ENCODE data around the gene POLE3. TPM values are rescaled to one million over a fixed set of nuclear protein-coding genes. Genes with fewer than 3 reads are reported as not detected.

The POLE3 gene
- total and polyA plus RNA-seq, 9 of the 15 experiments (the other 6 are each of a cell fraction or from before 2014, with no cell fraction given): 52.6 to 179 (median 110) TPM

- TF ChIP-seq GMEB1 (CRISPR knock-in tag; IDR thresholded peaks at IDR 0.05): no peak
- peak; percentile 81 for TF ChIP-seq CTCFL (IDR thresholded peaks at IDR 0.05; ENCODE audit: borderline replicate concordance, insufficient read depth, low read depth, low read length, poor library complexity, severe bottlenecking)
- TF ChIP-seq FOXP1 (CRISPR knock-in tag; IDR thresholded peaks at IDR 0.05): peak; percentile 97
- TF ChIP-seq SMAD4 (CRISPR knock-in tag; conservative IDR thresholded peaks at IDR 0.05): peak; percentile 64; the same call in 1 of the 2 replicates
- peak; percentile 15 to 53 for TF ChIP-seq E2F6 (IDR thresholded peaks at IDR 0.05; ENCODE audit: borderline replicate concordance in 1 of 2, extremely low read depth in 1 of 2, insufficient read depth in 1 of 2, insufficient read length in 1 of 2, low read depth in 1 of 2, low read length in 1 of 2, poor library complexity in 1 of 2, severe bottlenecking in 1 of 2)
- no peak; the same call in 1 of the 2 replicates for TF ChIP-seq MITF (IDR thresholded peaks at IDR 0.05)
- no peak for TF ChIP-seq CAMTA2 (CRISPR knock-in tag; conservative IDR thresholded peaks at IDR 0.05)
- TF ChIP-seq PTBP1 (IDR thresholded peaks at IDR 0.05; ENCODE audit: low read depth, low read length): no peak
- no peak for TF ChIP-seq MTF1 (CRISPR knock-in tag; IDR thresholded peaks at IDR 0.05; ENCODE audit: borderline replicate concordance)
- no peak for TF ChIP-seq LEF1 (IDR thresholded peaks at IDR 0.05)
- TF ChIP-seq ZNF707 (CRISPR knock-in tag; conservative IDR thresholded peaks at IDR 0.05): no peak
- TF ChIP-seq ETS2 (tag; IDR thresholded peaks at IDR 0.05; ENCODE audit: borderline replicate concordance, poor library complexity, severe bottlenecking): no peak
- peak; percentile 72 for TF ChIP-seq SAFB2 (IDR thresholded peaks at IDR 0.05; ENCODE audit: borderline replicate concordance, low read depth, low read length, severe bottlenecking)
- no peak for TF ChIP-seq EHMT2 (IDR thresholded peaks at IDR 0.05)
- TF ChIP-seq CGGBP1 (CRISPR knock-in tag; IDR thresholded peaks at IDR 0.05): no peak
- TF ChIP-seq BCOR (IDR thresholded peaks at IDR 0.05): peak; percentile 71; the same call in 1 of the 2 replicates
- TF ChIP-seq ZNF143 (CRISPR knock-in tag; IDR thresholded peaks at IDR 0.05): no peak
- TF ChIP-seq GATAD2B (IDR thresholded peaks at IDR 0.05; ENCODE audit: borderline replicate concordance): peak; percentile 89
- no peak for TF ChIP-seq HMBOX1 (IDR thresholded peaks at IDR 0.05)
- no peak for TF ChIP-seq GABPB2 (CRISPR knock-in tag; conservative IDR thresholded peaks at IDR 0.05)
These were observed 9.3 kb downstream of the POLE3 start, which contains the start of gene ALAD (continued) for GRCh38 chr9:113401027-113401792.
